Measurements from ENCODE around the gene MED27. TPM values are rescaled to one million over a fixed set of nuclear protein-coding genes. Genes with fewer than 3 reads are reported as not detected.
A peak's percentile ranks its signal among the peaks of the same experiment; 100 is the strongest.

The MED27 gene
- total RNA-seq, 3 donors from 2014 or later, result 13.0 to 16.3 (median 14.4) TPM

GRCh38 chr9:131845305-131846298, 234.1 kb downstream of the MED27 start:
- Histone ChIP-seq H3K36me3 (ENCODE audit: low read depth) (no peaks in the 10 kb centered on the region), H3K4me1 (ENCODE audit: low read depth) (no peaks in the 10 kb centered on the region), H3K9me3 (no peaks in the 10 kb centered on the region), H3K4me3 (no peak overlapping the region)
- intact Hi-C loops (cut with DNase I, micrococcal nuclease), result no loop called here
- ATAC-seq, result no peak
- no peak for DNase-seq
- TF ChIP-seq CTCF (IDR thresholded peaks at IDR 0.05), result no peak

- Histone ChIP-seq H3K4me3 (no peak overlapping the region), H3K4me1 (ENCODE audit: low read depth) (no peaks in the 10 kb centered on the region), H3K9me3 (no peaks in the 10 kb centered on the region), H3K36me3 (ENCODE audit: low read depth) (no peaks in the 10 kb centered on the region)
- no peak for TF ChIP-seq CTCF (IDR thresholded peaks at IDR 0.05)
- DNase-seq (no peak), ATAC-seq (no peak)
- intact Hi-C loops (cut with DNase I, micrococcal nuclease), result no loop called here
Measured at GRCh38 chr9:131844745-131845118, 234.9 kb downstream of the MED27 start.

GRCh38 chr9:131843989-131844744, 235.5 kb downstream of the MED27 start:
- intact Hi-C loops (cut with DNase I, micrococcal nuclease), result no loop called here
- TF ChIP-seq CTCF (IDR thresholded peaks at IDR 0.05), result no peak
- no peaks in the 10 kb centered on the region for H3K36me3 ChIP-seq (ENCODE audit: low read depth)
- H3K9me3 ChIP-seq, result no peaks in the 10 kb centered on the region
- DNase-seq (peak in 1 of 3 donors; percentile 35), ATAC-seq (no peak)
- no peaks in the 10 kb centered on the region for H3K4me1 ChIP-seq (ENCODE audit: low read depth)
- H3K4me3 ChIP-seq, result no peak overlapping the region

- DNase-seq, result peak in 1 of 3 donors; percentile 32
- TF ChIP-seq CTCF (IDR thresholded peaks at IDR 0.05), result no peak
- Histone ChIP-seq H3K4me3 (no peak overlapping the region), H3K36me3 (ENCODE audit: low read depth) (no peaks in the 10 kb centered on the region), H3K4me1 (ENCODE audit: low read depth) (no peaks in the 10 kb centered on the region), H3K9me3 (no peaks in the 10 kb centered on the region)
- no peak for ATAC-seq
- intact Hi-C loops (cut with DNase I, micrococcal nuclease), result no loop called here
Measured at GRCh38 chr9:131841765-131842318, 237.8 kb downstream of the MED27 start.

- ATAC-seq (no peak), DNase-seq (peak in 1 of 3 donors; percentile 31)
- no peaks in the 10 kb centered on the region for H3K4me1 ChIP-seq (ENCODE audit: low read depth)
- no peak overlapping the region for H3K4me3 ChIP-seq
- H3K9me3 ChIP-seq, result no peaks in the 10 kb centered on the region
- TF ChIP-seq CTCF (IDR thresholded peaks at IDR 0.05), result no peak
- no peaks in the 10 kb centered on the region for H3K36me3 ChIP-seq (ENCODE audit: low read depth)
- intact Hi-C loops (cut with DNase I, micrococcal nuclease), result no loop called here
Measured at GRCh38 chr9:131840751-131841702, 238.6 kb downstream of the MED27 start.

Data from mucosa of descending colon (tissue), 3 donors.